ENCODE results near the gene ATP6V0B. TPM values are rescaled to one million over a fixed set of nuclear protein-coding genes. Genes with fewer than 3 reads are reported as not detected.

ATP6V0B gene
- total RNA-seq, 1 experiment from 2014 or later = 241 TPM

DNA sequence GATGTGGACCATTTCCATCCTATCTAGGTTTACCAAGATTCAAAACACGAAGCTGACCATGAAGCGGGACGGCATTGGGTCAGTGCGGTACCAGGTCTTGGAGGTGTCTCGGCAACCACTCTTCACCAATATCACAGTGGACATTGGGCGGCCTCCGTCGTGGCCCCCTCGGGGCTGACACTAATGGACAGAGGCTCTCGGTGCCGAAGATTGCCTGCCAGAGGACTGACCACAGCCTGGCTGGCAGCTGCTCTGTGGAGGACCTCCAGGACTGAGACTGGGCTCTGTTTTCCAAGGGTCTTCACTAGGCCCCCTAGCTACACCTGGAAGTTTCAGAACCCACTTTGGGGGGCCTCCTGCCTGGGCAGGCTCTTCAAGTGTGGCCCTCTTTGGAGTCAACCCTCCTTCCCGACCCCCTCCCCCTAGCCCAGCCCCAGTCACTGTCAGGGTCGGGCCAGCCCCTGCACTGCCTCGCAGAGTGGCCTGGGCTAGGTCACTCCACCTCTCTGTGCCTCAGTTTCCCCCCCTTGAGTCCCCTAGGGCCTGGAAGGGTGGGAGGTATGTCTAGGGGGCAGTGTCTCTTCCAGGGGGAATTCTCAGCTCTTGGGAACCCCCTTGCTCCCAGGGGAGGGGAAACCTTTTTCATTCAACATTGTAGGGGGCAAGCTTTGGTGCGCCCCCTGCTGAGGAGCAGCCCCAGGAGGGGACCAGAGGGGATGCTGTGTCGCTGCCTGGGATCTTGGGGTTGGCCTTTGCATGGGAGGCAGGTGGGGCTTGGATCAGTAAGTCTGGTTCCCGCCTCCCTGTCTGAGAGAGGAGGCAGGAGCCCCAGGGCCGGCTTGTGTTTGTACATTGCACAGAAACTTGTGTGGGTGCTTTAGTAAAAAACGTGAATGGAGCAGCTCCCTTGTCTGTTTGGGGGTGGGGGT lies 15.8 kb downstream of the ATP6V0B start:
- ATAC-seq = peak; percentile 2
- Histone ChIP-seq H2AFZ (ENCODE audit: low read length) (peak overlapping the region; percentile 84), H3F3A (ENCODE audit: low read length, unreplicated experiment) (no peaks in the 10 kb centered on the region), H3K4me3 (ENCODE audit: low read length) (peak overlapping the region; percentile 72), H3K9me2 (replicated peaks; ENCODE audit: low read length) (no peaks in the 10 kb centered on the region), H3K36me3 (ENCODE audit: low read depth, low read length) (no peaks in the 10 kb centered on the region; the same call in 1 of the 2 replicates), H4K20me1 (ENCODE audit: low read length) (no peaks in the 10 kb centered on the region), H3K9me3 (ENCODE audit: low read length) (no peaks in the 10 kb centered on the region), H3K4me1 (ENCODE audit: insufficient read depth, low read length) (peaks cover 19% of the 10 kb centered on the region), H3K9ac (ENCODE audit: low read length) (peak overlapping the region; percentile 57), H3K27me3 (ENCODE audit: low read length) (no peaks in the 10 kb centered on the region), H3K4me2 (ENCODE audit: low read length) (peak overlapping the region; percentile 86), H3K79me2 (ENCODE audit: low read length) (no peaks in the 10 kb centered on the region), H3K27ac (ENCODE audit: low read length) (peak overlapping the region; percentile 66)
- BruUV-seq (replicated peaks) = TSS peak; percentile 48
- no peak for TF ChIP-seq EZH2phosphoT487 (IDR thresholded peaks at IDR 0.05; ENCODE audit: borderline replicate concordance, low read length)
- no peak for TF ChIP-seq EZH2 (IDR thresholded peaks at IDR 0.05; ENCODE audit: low read length, unreplicated experiment)
- peak; percentile 45; the same call in 1 of the 2 replicates for TF ChIP-seq CTCF (conservative IDR thresholded peaks at IDR 0.05; ENCODE audit: low read depth, low read length)
- no peak for DNase-seq
- intact Hi-C loops (cut with micrococcal nuclease) = loop anchor here (5.0 kb wide), 1 partner anchor 47 kb away; no protein-coding TSS in a partner anchor
- POLR2A ChIA-PET (ENCODE audit: unreplicated experiment) = no interaction called here
- CTCF ChIA-PET = no interaction called here

DNA sequence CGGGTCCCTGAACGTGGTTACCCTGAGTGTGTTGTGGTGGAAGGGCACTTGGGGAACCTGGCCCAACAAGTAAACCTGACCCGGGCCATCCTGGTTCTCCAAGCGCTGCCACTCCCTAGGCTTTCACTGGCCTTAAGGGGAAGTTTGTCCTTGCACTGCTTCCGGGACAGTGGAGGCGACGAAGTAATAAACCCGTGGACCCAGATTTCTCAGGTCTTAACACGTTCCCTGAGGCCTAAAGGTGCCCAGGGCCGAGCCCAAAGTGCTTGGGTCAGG lies 16.4 kb downstream of the ATP6V0B start:
- H3K9me2 ChIP-seq (replicated peaks; ENCODE audit: low read length) = no peaks in the 10 kb centered on the region
- CTCF ChIA-PET = no interaction called here
- no peaks in the 10 kb centered on the region for H4K20me1 ChIP-seq (ENCODE audit: low read length)
- peak; percentile 30 for ATAC-seq
- no peak for DNase-seq
- H3K79me2 ChIP-seq (ENCODE audit: low read length) = no peaks in the 10 kb centered on the region
- H3K27ac ChIP-seq (ENCODE audit: low read length) = peak overlapping the region; percentile 66
- no TSS peak for BruUV-seq (replicated peaks)
- no peaks in the 10 kb centered on the region for H3K27me3 ChIP-seq (ENCODE audit: low read length)
- intact Hi-C loops (cut with micrococcal nuclease) = loop anchor here (5.0 kb wide), 1 partner anchor 46 kb away; no protein-coding TSS in a partner anchor
- no peak for TF ChIP-seq CTCF (conservative IDR thresholded peaks at IDR 0.05; ENCODE audit: low read depth, low read length)
- TF ChIP-seq EZH2 (IDR thresholded peaks at IDR 0.05; ENCODE audit: low read length, unreplicated experiment) = no peak
- no peak for TF ChIP-seq EZH2phosphoT487 (IDR thresholded peaks at IDR 0.05; ENCODE audit: borderline replicate concordance, low read length)
- POLR2A ChIA-PET (ENCODE audit: unreplicated experiment) = no interaction called here
- peak overlapping the region; percentile 72 for H3K4me3 ChIP-seq (ENCODE audit: low read length)
- H3K9ac ChIP-seq (ENCODE audit: low read length) = peak overlapping the region; percentile 57
- H3K36me3 ChIP-seq (ENCODE audit: low read depth, low read length) = no peaks in the 10 kb centered on the region
- peak overlapping the region; percentile 86 for H3K4me2 ChIP-seq (ENCODE audit: low read length)
- H3K9me3 ChIP-seq (ENCODE audit: low read length) = no peaks in the 10 kb centered on the region
- H3K4me1 ChIP-seq (ENCODE audit: insufficient read depth, low read length) = peaks cover 19% of the 10 kb centered on the region
- peak overlapping the region; percentile 84 for H2AFZ ChIP-seq (ENCODE audit: low read length)
- no peaks in the 10 kb centered on the region for H3F3A ChIP-seq (ENCODE audit: low read length, unreplicated experiment)
